Body of pancreas (tissue), 4 donors: ENCODE data around the gene GHDC. TPM values are rescaled to one million over a fixed set of nuclear protein-coding genes. Genes with fewer than 3 reads are reported as not detected.

ENCODE experiments used
- ATAC-seq: fragments of 150-250 bp; one replicate; pipeline ENCODE4 v1.9.1; 2016
- DNase-seq, 4 donors: peaks; one replicate each; pipeline ENCODE4 v3.0.0-alpha.2; 2019
- H3K27ac ChIP-seq, 4 donors: fragments of 200-600 bp; sonication (generic); 1 replicate in 3 of 4; 2 replicates in 1 of 4; pipeline versions ENCODE4 v1.5.1 to v1.6.1; 2016 to 2019; ENCODE audit warnings: mild to moderate bottlenecking in 1 of 4, mixed read lengths in 1 of 4, moderate library complexity in 1 of 4
- H3K27me3 ChIP-seq, 2 donors: fragments of 200-600 bp; sonication (generic); one replicate each; pipeline ENCODE4 v1.6.0; 2016; ENCODE audit warnings: mild to moderate bottlenecking in 1 of 2
- H3K36me3 ChIP-seq, 2 donors: fragments of 200-600 bp; sonication (generic); replicated peaks in 1 of 2; 2 replicates each; pipeline ENCODE4 v1.5.1; 2016; ENCODE audit warnings: low read depth in 2 of 2; ENCODE audit not compliant: insufficient read depth in 1 of 2
- H3K4me1 ChIP-seq: fragments of 200-600 bp; sonication (generic); one replicate; pipeline ENCODE4 v1.6.0; 2016
- H3K4me3 ChIP-seq, 2 donors: fragments of 200-600 bp; sonication (generic); 1 replicate in 1 of 2; 2 replicates in 1 of 2; pipeline ENCODE4 v1.5.1; 2016 to 2019
- H3K9me3 ChIP-seq, 3 donors: fragments of 200-600 bp; sonication (generic); 1 replicate in 2 of 3; 2 replicates in 1 of 3; pipeline ENCODE4 v1.5.1; 2016
- CTCF ChIP-seq, 7 experiments: fragments of 450-650 bp in 4 of 7; fragments of 200-600 bp in 3 of 7; sonication (generic) in 3 of 7; IDR thresholded peaks; one replicate each; pipeline ENCODE4 v1.5.1; 2016 to 2019; ENCODE audit warnings: antibody characterized with exemption in 7 of 7
- POLR2A ChIP-seq, 3 donors: fragments of 450-650 bp; IDR thresholded peaks; one replicate each; pipeline ENCODE4 v1.6.1; 2016; ENCODE audit warnings: antibody characterized with exemption in 3 of 3, mild to moderate bottlenecking in 2 of 3
- WGBS, 2 donors: methylation state at CpG; one replicate each; pipeline ENCODE4 v1.1.5; 2017; 5-methylcytosine and 5-hydroxymethylcytosine counted together
- intact Hi-C: fragments of 100-400 bp; cut with DNase I; formaldehyde crosslinking; loops from one replicate; pipeline ENCODE4 v1.15.1; 2023
- total RNA-seq, 2 donors: library from RNA; depleted of rRNA; stranded (reverse); fragments of >200 nt; gene quantifications; one replicate each; pipeline ENCODE4 v1.1.0, GENCODE V29; 2016

GHDC gene
- total RNA-seq, 2 donors from 2014 or later = 35.8 to 42.2 TPM

- no peaks in the 10 kb centered on the region for H3K27me3 ChIP-seq
- H3K4me1 ChIP-seq = peaks cover 23% of the 10 kb centered on the region
- no peak for DNase-seq
- H3K36me3 ChIP-seq = no peaks in the 10 kb centered on the region
- 87 to 92% methylated on average over 14 to 22 of the region's 23 CpGs for WGBS, 2 donors
- H3K27ac ChIP-seq = no peak overlapping the region
- no peaks in the 10 kb centered on the region for H3K9me3 ChIP-seq
- intact Hi-C loops = no loop called here
- no peak for TF ChIP-seq CTCF (IDR thresholded peaks at IDR 0.05)
- no peak for TF ChIP-seq POLR2A (IDR thresholded peaks at IDR 0.05)
- ATAC-seq = no peak
- H3K4me3 ChIP-seq = no peak overlapping the region
Observed at GRCh38 chr17:42192189-42193126, 1.8 kb downstream of the GHDC start.

- intact Hi-C loops = no loop called here
- H3K9me3 ChIP-seq = no peaks in the 10 kb centered on the region
- no peaks in the 10 kb centered on the region for H3K36me3 ChIP-seq
- no peaks in the 10 kb centered on the region for H3K27me3 ChIP-seq
- TF ChIP-seq POLR2A (IDR thresholded peaks at IDR 0.05) (no peak), CTCF (IDR thresholded peaks at IDR 0.05) (no peak)
- 89% methylated on average over 5 of the region's 5 CpGs for WGBS, 2 donors
- H3K27ac ChIP-seq = no peak overlapping the region
- H3K4me1 ChIP-seq = peaks cover 23% of the 10 kb centered on the region
- no peak for ATAC-seq
- no peak for DNase-seq
- H3K4me3 ChIP-seq = no peak overlapping the region
Observed at GRCh38 chr17:42191275-42191608, 3.1 kb downstream of the GHDC start.

- H3K9me3 ChIP-seq = no peaks in the 10 kb centered on the region
- ATAC-seq (no peak), DNase-seq (no peak)
- H3K4me3 ChIP-seq = no peak overlapping the region
- 84 to 85% methylated on average over 8 to 17 of the region's 17 CpGs for WGBS, 2 donors
- no peak overlapping the region for H3K27ac ChIP-seq
- no peaks in the 10 kb centered on the region for H3K36me3 ChIP-seq
- intact Hi-C loops = no loop called here
- H3K27me3 ChIP-seq = no peaks in the 10 kb centered on the region
- TF ChIP-seq POLR2A (IDR thresholded peaks at IDR 0.05) (no peak), CTCF (IDR thresholded peaks at IDR 0.05) (no peak)
- H3K4me1 ChIP-seq = peaks cover 23% of the 10 kb centered on the region
Observed at GRCh38 chr17:42190491-42191274, 3.6 kb downstream of the GHDC start.

- 77 to 100% methylated on average over 2 to 11 of the region's 11 CpGs for WGBS, 2 donors
- H3K36me3 ChIP-seq = no peaks in the 10 kb centered on the region
- DNase-seq = no peak
- H3K9me3 ChIP-seq = no peaks in the 10 kb centered on the region
- peaks cover 22% of the 10 kb centered on the region for H3K4me1 ChIP-seq
- no peak overlapping the region for H3K4me3 ChIP-seq
- no peak for TF ChIP-seq POLR2A (IDR thresholded peaks at IDR 0.05)
- no peak for TF ChIP-seq CTCF (IDR thresholded peaks at IDR 0.05)
- intact Hi-C loops = no loop called here
- H3K27ac ChIP-seq = no peak overlapping the region
- H3K27me3 ChIP-seq = no peaks in the 10 kb centered on the region
- ATAC-seq = no peak
Observed at GRCh38 chr17:42189651-42189965, 4.7 kb downstream of the GHDC start.
